Muscle of arm (tissue), 12 donors: Measurements from ENCODE around the gene MOB2. TPM values are rescaled to one million over a fixed set of nuclear protein-coding genes. Genes with fewer than 3 reads are reported as not detected.

Experiments
- DNase-seq: peaks from one replicate; pipeline ENCODE4 v3.0.0-alpha.2; 2013
- polyA plus RNA-seq, 12 donors: library from polyadenylated mRNA; unstranded; fragments of 120-200 nt; gene quantifications; one replicate each; pipeline ENCODE4 v1.2.1, GENCODE V29; 2013; ENCODE audit not compliant: insufficient read length in 12 of 12

MOB2 gene
- polyA plus RNA-seq, 12 donors = 21.4 to 29.9 (median 23.6) TPM; not detected in 1

DNA sequence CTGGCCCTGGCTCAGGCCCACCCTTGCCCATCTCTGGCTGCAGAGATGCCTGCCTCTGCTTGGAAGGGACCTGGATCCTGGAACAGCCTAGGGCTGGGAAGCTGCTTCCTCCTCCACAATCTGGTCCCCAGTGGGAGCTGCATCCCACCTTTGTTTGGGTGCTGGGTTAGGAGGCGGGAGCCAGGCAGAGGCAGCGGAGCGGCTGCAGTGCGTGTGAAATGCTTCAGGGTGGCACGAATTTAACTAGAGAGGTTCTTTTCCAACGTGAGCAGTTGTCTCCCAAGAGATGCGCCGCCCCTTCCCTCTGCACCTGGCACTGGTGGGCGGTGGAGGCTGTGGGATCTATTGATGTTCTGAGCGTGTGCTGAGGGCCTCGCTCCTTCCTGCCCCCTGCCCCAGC is 65.3 kb downstream of the MOB2 start:
- no peak for DNase-seq

- DNase-seq = no peak
Measured at GRCh38 chr11:1419811-1420210, 66.8 kb downstream of the MOB2 start.

Other genes with a start within 250 kb of the MOB2 start
- 10 to 100 TPM in 11 of 12 donors, not detected in 1; 20.1 to 34.3 (median 22.1) TPM for gene TOLLIP, start 177.1 kb downstream of the MOB2 start, polyA plus RNA-seq
- 1 to 10 TPM in 7 of 12 donors, under 1 TPM in 3, not detected in 2; 0.59 to 2.6 (median 1.2) TPM for gene BRSK2, start 96.8 kb downstream of the MOB2 start, polyA plus RNA-seq
- gene DUSP8, start 85.5 kb upstream of the MOB2 start, polyA plus RNA-seq = 10 to 100 TPM in 11 of 12 donors, not detected in 1; 10.2 to 33.0 (median 17.7) TPM
- gene KRTAP5-1, start 98.5 kb upstream of the MOB2 start, polyA plus RNA-seq = 1 to 10 TPM in 5 of 12 donors, under 1 TPM in 3, not detected in 4; 0.55 to 2.2 (median 1.4) TPM
- under 1 TPM in 1 of 12 donors, not detected in 11; 0.23 TPM for gene KRTAP5-2, start 111.5 kb upstream of the MOB2 start, polyA plus RNA-seq
- gene KRTAP5-3, start 121.7 kb upstream of the MOB2 start, polyA plus RNA-seq = not detected
- not detected for gene KRTAP5-4, start 135.4 kb upstream of the MOB2 start, polyA plus RNA-seq
- gene KRTAP5-5, start 143.0 kb upstream of the MOB2 start, polyA plus RNA-seq = not detected
- gene KRTAP5-6, start 210.4 kb upstream of the MOB2 start, polyA plus RNA-seq = under 1 TPM in 6 of 12 donors, not detected in 6; 0.36 to 0.82 (median 0.46) TPM